ENCODE measurements around the gene HMGN1. TPM values are rescaled to one million over a fixed set of nuclear protein-coding genes. Genes with fewer than 3 reads are reported as not detected.

The HMGN1 gene
- total RNA-seq, 1 donor from 2014 or later: 409 TPM

DNA sequence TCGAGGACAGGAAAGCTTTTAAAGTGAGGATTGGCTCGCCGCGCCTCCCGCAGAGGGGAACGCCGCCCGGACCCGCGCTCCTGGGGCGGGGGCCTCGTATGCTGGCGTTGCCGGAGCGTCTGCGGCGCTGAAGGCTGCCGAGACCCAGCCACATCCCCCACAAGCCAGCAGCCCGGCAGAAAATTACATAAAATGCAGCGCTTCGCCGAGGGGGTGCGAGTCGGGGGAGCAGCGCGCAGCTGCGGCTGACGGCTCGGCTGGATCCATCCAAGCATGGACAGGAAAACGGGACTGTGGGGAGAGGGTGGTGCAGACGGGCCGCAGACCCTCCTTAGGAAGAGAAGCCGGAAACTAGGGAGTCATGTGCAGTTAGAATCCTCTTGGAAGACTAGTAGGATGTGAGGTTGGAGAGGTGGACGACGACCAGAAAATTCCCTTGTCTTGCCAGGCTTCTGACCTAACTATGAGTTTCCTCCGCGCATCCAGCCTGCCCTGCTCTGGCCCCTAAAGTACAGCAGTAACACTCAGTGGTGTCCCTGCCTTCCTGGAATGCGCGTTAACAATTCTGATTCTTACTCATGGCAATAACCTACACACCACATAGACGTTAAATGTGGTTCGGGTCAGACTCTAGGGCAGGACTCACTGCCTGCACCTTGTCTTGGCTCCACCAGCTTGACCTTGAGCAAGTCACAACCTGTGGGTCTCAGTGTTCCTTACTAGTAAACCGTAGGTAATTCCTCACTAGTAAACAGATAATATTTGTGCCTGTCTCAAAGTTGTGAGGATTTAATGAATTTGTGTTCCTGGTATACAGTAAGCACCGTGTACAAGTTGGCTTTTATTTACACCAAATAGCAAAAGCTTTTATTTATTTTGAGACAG is 34.5 kb downstream of the HMGN1 start:
- TF ChIP-seq, protein P1, sequence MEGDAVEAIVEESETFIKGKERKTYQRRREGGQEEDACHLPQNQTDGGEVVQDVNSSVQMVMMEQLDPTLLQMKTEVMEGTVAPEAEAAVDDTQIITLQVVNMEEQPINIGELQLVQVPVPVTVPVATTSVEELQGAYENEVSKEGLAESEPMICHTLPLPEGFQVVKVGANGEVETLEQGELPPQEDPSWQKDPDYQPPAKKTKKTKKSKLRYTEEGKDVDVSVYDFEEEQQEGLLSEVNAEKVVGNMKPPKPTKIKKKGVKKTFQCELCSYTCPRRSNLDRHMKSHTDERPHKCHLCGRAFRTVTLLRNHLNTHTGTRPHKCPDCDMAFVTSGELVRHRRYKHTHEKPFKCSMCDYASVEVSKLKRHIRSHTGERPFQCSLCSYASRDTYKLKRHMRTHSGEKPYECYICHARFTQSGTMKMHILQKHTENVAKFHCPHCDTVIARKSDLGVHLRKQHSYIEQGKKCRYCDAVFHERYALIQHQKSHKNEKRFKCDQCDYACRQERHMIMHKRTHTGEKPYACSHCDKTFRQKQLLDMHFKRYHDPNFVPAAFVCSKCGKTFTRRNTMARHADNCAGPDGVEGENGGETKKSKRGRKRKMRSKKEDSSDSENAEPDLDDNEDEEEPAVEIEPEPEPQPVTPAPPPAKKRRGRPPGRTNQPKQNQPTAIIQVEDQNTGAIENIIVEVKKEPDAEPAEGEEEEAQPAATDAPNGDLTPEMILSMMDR (IDR thresholded peaks at IDR 0.05; ENCODE audit: unreplicated experiment): no peak
- Mint-ChIP-seq H3K27ac (ENCODE audit: unreplicated experiment) (peak overlapping the region; percentile 97), H3K36me3 (ENCODE audit: low read depth, unreplicated experiment) (peaks cover 22% of the 10 kb centered on the region), H3K27me3 (ENCODE audit: unreplicated experiment) (peaks cover 11% of the 10 kb centered on the region), H3K4me3 (ENCODE audit: unreplicated experiment) (peak overlapping the region; percentile 94), H3K4me1 (ENCODE audit: unreplicated experiment) (peaks cover 14% of the 10 kb centered on the region), H3K9me3 (ENCODE audit: unreplicated experiment) (no peaks in the 10 kb centered on the region)
- DNase-seq (ENCODE audit: low spot score): peak; percentile 61

DNA sequence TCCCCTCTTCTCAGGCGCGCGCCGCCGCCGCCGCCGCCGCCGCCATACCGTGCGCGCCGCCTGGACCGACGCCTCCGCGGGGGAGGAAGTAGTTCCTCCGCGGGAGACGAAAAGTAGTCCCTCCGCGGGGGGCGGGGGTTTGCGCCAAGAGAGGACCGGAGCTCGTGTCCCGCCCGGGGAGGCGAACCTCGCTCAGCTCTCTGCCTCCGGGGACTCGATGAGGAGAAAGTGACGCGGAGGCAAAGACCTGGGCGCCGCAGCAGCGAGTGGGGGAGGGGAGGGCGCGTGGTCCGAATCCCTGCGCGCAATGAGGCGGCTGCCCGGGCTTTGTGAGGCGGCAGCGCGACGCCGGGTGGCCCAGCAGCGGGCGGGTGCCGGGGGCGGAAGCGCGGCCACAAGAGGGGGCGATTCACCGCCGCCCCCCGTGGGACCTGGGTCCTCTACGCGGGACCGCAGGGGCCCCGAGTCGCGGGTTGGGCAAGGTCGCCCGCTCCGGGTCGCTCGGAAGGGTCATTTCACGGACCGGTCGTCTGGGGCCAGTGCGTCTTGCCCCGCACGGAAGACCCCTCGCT is 35.2 kb downstream of the HMGN1 start, which contains the start of gene BRWD1:
Gene BRWD1 (minus strand): TSS at position 62 of the 572 bp plus-strand sequence. CDS start 141 bp downstream, outside the sequence.
- H3K36me3 Mint-ChIP-seq (ENCODE audit: low read depth, unreplicated experiment): peaks cover 22% of the 10 kb centered on the region
- peaks cover 12% of the 10 kb centered on the region for H3K27me3 Mint-ChIP-seq (ENCODE audit: unreplicated experiment)

DNA sequence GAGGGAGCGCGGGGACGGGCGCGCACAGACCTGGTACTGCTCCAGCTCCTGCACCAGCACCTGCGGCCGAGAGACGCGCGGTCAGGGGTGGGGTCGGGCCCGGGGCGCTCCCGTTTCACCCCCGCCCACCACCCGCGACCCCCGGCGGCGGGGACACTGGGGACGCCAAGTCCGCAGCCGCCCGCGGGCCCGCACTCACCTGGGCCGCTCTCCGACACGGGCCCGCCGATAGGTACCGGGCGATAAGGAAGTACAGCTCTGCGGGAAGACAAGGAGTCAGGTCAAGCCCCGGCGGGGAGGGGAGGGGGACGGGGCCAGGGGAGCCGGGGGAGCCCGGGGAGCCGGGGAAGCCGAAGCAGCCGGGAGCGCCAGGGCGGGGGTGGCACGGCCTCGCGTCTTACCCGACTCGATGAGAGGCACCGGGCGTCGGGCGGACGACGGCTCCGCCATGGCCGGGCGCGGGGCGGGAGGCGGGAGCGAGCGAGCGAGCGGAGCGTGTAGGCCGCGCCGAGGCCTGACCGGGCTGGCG is 35.8 kb downstream of the HMGN1 start:
- Mint-ChIP-seq H3K4me3 (ENCODE audit: unreplicated experiment) (peak overlapping the region; percentile 98), H3K4me1 (ENCODE audit: unreplicated experiment) (peaks cover 14% of the 10 kb centered on the region), H3K36me3 (ENCODE audit: low read depth, unreplicated experiment) (peaks cover 22% of the 10 kb centered on the region), H3K9me3 (ENCODE audit: unreplicated experiment) (no peaks in the 10 kb centered on the region), H3K27ac (ENCODE audit: unreplicated experiment) (no peak overlapping the region), H3K27me3 (ENCODE audit: unreplicated experiment) (peaks cover 13% of the 10 kb centered on the region)
- TF ChIP-seq, protein P1 (IDR thresholded peaks at IDR 0.05; ENCODE audit: unreplicated experiment): no peak
- DNase-seq (ENCODE audit: low spot score): peak; percentile 34

More for the DNA sequence above, 35.2 kb downstream of the HMGN1 start, which contains the start of gene BRWD1:
- H3K9me3 Mint-ChIP-seq (ENCODE audit: unreplicated experiment): no peaks in the 10 kb centered on the region
- TF ChIP-seq, protein P1 (IDR thresholded peaks at IDR 0.05; ENCODE audit: unreplicated experiment): no peak
- H3K4me3 Mint-ChIP-seq (ENCODE audit: unreplicated experiment): peak within 1 kb of the TSS; percentile 98
- peak; percentile 80 for DNase-seq (ENCODE audit: low spot score)
- H3K4me1 Mint-ChIP-seq (ENCODE audit: unreplicated experiment): peaks cover 14% of the 10 kb centered on the region
- H3K27ac Mint-ChIP-seq (ENCODE audit: unreplicated experiment): peak within 1 kb of the TSS; percentile 97

DNA sequence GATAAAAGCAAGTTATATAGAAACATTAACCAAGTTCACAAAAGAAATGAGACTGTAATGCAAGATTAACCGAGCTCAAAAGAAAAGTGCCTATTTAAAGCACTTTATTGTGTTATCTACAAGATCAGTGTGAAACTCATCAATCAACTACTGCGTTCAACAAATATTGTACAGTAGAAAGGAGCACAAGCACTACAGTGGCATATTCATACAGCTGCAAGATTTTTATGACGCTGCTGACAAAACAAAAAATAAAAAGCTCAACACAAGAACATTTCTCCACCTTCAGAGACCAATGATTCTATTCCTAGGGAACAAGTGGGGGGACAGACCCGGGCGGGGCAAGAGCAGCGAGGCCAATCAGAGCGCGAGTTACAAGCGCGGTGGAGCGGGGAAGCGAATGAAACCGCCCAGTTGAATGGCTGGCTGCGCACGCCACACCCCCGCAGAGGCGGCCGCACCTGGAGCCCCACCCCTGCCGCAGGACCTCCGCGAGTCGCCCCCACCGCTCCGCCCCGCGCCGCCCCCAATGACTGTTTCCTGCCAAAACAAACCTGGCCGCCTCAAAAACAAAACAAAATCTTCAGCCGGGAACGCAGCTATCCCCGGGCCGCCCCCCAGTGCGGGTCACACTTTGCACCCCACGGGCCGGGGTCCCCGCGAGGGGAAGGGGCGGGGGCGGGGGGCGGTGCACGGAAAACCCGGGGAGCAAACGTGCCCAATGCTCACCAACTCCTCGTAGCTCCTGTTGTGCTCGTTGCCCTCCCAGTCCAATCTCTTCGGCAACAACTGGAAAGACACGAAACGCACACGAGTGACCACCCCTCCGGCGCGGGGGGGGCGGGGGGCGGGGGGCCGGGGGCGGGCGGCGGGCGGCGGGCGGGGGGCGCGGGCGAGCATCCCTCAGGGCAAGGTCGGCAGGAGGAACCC is 36.5 kb downstream of the HMGN1 start:
- no peaks in the 10 kb centered on the region for H3K9me3 Mint-ChIP-seq (ENCODE audit: unreplicated experiment)
- TF ChIP-seq, protein P1 (IDR thresholded peaks at IDR 0.05; ENCODE audit: unreplicated experiment): no peak
- peak overlapping the region; percentile 95 for H3K27ac Mint-ChIP-seq (ENCODE audit: unreplicated experiment)
- H3K36me3 Mint-ChIP-seq (ENCODE audit: low read depth, unreplicated experiment): peaks cover 22% of the 10 kb centered on the region
- peak overlapping the region; percentile 98 for H3K4me3 Mint-ChIP-seq (ENCODE audit: unreplicated experiment)
- H3K4me1 Mint-ChIP-seq (ENCODE audit: unreplicated experiment): peaks cover 14% of the 10 kb centered on the region
- peak; percentile 91 for DNase-seq (ENCODE audit: low spot score)
- H3K27me3 Mint-ChIP-seq (ENCODE audit: unreplicated experiment): peaks cover 13% of the 10 kb centered on the region
